ENCODE measurements around the gene FYCO1.
A peak's percentile ranks its signal among the peaks of the same experiment; 100 is the strongest.

The FYCO1 gene

DNA sequence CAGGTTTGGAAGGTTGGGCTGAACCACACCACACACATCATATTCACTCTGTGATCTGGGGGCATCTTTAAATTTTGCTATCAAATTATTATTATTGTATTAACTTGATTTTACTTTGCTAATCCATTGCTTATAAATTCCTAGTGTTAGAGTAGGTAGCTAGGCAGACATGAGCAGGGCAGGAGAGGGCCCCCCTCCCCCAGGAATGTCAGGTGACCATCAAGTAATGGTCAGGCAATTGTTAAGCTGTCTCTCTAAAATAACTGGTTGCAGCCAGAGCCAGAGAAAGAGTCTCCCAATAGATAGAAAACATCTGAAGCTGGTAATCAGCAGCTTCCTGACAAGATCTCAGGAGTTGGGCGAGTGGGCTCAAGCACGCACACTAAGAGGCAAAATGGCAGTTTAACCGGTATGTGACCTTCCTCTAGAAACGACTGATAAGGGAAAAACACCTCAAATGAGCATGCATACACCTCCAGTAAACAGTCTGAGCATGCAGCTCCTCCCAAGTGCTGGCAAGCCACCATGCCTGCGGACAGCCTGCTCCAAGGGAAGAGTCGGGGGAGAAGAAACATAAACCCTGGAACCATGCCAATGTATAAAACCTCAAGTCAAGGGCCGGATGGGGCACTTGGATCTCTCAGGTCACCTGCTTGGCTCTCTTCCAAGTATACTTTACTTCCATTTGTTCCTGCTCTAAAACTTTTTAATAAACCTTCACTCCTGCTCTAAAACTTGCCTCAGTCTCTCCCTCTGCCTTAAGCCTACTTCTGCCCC is 55.4 kb downstream of the FYCO1 start:
- DNase-seq: no peak

DNA sequence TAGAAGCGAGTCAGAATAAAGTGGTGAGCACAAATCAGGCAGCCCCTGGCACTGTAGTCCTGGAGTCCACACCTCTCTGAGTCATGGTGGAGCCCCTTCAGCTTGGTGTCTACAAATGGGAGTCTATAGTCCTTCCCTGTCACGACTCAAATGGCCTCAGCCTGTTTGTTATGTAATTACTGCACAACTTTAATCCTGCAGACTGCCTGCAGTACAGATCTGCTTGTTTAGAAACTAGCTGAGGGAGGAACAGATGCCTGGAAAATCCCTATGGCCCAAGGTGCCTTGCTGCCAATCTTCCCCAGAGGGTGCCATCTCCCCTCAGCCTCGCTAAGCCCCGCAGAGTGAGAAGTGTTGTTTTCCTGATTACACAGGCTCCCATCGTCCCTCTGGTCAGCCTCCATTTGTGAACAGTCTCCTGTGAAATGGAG is 56.3 kb downstream of the FYCO1 start:
- DNase-seq: no peak

DNA sequence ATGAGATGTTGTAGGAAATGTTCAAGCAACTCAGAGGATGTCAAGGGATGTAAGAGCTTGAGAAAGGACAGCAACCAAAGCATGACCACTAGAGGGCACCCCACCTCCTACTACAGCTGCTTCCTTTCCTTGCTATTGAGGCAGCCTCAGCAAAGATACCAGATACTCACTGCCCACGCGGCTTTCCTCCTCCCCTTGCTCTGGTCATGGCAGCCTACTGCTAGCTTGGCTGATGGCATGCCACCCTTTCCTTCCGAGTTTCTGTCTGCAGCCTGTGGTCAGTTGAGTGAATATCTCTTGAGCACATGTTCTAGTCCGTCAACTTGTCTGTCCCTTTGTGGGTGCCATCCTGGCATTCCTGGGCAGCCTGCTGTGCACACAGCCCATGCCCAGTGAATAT is 56.8 kb downstream of the FYCO1 start:
- peak; percentile 52 for DNase-seq

DNA sequence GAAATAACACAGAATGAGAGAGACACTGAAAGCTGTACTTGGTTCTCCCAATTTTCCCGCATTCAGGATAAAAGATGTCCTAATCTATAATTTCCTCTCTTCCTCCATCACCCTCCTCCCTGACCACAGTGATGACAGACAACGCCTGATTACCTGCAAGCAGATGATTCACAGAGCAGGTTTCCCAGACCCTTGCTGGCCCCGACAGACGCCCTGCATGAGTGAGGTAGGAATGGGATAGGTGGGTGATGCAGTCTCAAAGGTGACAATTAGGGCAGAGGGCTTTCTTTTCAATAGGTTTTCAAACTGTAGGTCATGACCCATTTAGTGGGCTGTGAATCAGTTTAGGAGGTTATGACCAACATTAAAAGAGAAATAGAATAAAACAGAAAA is 57.6 kb downstream of the FYCO1 start:
- no peak for DNase-seq

DNA sequence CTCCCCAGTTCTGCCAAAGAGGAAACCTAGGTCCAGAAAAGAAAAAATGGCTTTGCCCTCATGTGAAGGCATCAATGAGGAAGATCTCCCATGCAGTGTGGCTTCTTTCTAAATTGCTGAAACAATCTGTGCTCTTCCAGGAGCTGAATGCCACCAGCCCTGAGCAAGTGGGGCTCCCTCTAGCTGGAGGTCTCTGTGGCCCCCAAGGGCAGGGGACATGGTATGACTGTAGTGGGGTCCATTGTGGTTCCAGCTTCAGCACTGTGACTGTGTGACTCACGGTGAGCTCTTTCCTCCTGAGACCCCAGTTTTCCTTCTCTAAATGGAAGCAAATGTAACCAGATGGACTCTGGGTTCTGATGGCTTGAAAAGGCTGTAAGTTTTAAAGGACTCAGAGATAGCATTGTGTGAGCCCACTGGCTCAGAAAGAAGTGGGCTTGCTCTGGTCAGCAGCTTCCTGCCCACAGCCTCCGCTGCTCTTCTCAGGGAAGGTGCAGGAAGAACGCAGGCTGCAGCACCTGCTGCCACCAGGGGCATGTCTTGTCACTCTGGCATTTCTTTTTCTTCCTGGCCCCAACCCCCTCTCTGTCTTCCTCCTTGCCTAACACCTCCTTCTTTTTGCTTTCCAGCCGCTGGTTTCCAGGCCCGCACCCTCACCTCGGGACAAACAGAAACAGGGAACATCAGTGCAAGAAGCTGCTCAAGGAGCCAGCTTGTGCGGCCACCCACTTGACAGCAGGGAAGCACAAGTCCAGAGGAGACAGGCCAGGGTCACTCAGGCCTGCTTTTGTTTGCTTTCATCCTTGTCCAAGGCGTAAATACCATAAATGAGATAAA is 58.2 kb downstream of the FYCO1 start:
- DNase-seq: no peak

DNA sequence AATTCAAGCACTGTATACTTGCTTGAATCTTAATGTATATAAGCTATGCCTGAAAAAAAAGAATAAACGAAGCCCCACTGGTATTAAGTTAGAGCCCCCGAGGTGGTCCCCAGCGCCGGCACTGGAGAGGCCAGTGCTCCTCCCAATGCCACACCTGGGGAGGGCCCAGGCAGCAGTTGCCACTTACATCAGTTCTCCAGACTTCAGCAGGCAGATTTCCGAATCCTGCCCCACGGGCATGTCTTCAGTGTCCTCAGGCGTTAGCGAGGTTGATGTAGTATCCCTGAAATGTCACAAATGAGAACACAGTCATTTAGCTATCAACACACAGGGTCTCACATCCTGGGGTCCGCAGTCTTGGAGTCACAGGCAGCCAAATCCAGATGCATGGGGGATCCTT is 59.4 kb downstream of the FYCO1 start:
- no peak for DNase-seq

DNA sequence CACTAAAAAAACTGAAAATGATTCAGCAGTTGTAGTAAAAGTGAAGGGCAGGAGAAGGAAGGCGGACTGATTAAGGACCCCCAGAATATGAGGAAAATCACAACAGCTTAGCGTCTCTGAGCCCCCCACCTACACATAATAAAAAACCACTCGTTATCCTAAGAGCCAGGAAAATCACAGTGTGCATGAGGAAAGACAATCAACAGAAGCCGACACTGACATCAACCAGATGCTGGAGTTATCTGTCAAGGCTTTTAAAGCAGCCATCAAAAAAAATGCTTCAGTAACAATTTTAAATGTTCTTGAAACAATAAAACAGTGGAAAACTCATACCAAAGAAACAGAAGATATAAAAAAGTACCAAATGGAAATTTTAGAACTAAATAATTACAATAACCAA is 62.0 kb downstream of the FYCO1 start:
- no peak for DNase-seq

DNA sequence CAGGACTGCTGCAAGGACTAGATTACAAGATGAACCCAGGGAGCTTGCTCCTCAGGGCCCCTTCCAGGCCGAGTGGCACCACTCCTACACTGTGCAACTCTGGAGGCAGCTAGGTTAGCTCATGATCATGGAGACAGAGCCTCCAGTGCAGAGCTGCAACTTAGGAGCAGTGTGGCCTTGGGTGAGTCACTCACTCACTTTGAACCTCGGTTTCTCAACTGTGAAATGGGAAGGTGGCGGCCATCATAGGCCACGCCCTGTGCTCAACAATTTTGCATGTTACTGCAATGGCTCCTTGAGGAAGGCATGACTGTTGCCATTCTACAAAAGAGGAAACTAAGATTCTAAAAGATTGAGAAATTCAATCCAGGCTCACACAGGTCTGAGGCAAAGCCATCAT is 63.5 kb downstream of the FYCO1 start:
- DNase-seq: no peak

DNA sequence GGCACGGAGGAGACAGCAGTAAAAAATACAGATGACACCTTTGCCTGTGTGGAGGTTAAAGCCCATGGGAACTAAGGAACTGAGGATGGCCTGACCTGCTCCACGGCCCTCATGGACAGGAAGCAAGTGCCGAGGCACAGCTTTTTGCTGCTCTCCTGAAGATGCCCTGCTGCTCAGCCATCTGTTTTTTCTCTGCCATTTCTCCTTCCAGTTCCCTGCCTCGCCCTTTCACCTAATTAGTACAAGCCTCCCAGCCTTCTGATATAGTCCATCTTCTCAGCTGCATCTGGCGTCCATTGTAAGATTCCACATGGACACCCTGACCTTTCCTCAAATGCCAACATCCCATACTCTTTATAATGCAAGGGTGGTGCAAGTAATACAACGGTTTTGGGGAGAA is 64.1 kb downstream of the FYCO1 start:
- no peak for DNase-seq

DNA sequence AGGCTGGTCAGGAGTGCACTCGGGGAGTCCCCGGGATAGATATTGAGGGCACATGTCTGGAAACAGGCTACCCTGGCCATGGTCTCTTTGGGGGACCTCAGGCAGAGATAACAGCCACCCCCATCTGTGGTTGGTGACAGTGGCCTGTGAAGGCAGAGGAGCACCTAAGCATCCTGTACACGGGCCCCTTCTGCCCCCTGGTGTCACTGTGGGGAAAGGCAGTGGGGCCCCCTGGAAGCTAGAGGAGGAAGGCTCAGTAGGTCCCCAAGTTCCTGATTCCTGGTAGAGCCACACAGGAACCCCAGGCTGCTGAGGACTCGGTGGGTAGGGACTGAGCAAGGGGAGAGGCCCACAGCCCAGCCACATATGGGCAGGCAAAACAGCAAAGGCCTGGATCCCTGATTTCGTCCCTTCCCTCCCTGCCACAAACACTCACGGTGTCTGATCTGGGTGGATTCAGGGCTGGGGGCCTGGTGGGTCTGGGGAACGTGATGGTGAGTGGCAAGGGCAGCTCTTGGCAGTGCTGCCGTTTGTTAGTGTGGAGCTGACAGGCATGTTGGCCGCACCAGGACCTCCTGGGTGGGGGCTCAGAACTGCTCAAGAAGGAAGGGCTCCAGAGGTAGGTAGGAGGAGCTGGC is 66.5 kb downstream of the FYCO1 start:
- no peak for DNase-seq

DNA sequence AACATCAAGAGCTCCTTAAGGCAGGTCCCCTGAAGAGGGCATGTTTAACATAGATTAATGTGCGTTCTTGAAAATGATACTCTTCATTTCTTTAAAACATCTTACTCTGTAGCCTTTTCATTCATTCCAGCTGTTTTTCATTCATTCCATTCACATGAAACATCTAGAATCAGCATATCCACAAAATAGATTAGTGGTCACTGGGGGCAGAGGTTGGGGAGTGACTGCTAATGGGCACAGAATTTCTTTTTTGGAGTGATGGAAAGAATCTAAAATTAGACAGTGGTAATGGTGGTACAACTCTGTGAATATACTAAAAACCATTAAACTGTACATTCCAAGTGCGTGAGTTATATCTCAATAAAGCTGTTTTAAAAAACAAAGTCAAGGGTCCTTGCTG is 67.7 kb downstream of the FYCO1 start:
- DNase-seq: no peak

DNA sequence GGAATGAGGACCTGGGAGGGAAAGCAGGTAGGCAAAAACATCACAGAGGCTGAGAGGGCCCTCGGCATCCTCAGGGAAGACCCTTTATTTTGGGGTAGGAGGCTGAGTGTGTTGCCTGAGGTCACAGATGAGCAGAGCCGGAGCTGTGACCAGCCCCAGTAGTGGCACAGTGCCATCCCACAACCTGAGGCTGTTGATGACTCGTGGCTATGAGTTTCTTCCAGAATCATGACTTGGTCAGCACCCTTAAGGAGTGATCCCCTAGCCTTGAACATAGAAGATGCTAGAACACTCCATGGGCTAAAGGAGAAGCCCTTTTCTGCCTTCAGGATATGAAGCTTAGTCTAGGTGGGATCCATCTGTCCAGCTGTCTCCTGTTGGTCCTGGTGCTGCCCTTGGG is 71.9 kb downstream of the FYCO1 start:
- DNase-seq: no peak

DNA sequence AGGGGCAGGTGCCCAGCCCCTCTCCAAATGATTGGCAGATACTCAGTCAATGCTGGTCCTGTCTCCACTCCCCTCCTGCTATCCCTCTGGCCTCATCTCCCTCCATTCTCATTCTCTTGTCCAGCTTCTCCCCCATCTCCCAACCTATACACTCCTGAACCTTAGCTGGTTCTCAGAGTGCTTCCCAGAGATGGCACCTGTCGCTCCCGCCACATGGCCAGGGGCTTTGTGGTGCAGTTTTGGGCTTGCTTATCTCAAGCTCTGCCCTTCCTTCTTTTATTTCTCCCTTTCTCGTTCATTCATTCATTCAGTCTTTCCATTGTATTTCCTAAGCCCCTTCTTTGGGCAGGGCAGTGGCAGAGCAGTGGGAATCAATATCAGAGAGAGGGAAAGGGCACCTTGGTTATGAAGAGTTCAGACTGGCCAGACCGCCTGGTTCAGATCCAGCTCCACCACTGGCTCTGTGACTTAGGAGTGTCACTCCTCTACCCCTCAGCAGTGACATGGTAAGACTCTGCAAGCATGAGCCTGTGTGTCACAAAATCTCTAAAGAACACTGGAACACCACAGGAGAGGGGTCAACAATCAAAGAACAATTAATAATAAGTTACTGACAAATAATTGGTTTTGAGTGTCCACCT is 72.6 kb downstream of the FYCO1 start:
- no peak for DNase-seq

DNA sequence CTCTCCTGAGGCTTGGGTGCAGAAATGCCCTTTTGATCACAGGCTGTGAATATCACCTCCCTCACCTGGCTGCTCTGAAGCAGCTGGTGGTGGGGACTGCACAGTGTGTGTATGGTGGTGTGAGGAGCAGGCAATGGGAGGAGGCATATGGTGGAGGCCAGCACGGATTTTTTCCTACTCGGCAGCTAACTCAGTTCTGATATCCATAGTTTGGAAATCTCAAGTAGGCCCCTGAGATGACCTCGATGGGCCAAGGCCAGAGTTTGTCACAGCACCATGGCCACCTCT is 73.6 kb downstream of the FYCO1 start:
- DNase-seq: no peak

DNA sequence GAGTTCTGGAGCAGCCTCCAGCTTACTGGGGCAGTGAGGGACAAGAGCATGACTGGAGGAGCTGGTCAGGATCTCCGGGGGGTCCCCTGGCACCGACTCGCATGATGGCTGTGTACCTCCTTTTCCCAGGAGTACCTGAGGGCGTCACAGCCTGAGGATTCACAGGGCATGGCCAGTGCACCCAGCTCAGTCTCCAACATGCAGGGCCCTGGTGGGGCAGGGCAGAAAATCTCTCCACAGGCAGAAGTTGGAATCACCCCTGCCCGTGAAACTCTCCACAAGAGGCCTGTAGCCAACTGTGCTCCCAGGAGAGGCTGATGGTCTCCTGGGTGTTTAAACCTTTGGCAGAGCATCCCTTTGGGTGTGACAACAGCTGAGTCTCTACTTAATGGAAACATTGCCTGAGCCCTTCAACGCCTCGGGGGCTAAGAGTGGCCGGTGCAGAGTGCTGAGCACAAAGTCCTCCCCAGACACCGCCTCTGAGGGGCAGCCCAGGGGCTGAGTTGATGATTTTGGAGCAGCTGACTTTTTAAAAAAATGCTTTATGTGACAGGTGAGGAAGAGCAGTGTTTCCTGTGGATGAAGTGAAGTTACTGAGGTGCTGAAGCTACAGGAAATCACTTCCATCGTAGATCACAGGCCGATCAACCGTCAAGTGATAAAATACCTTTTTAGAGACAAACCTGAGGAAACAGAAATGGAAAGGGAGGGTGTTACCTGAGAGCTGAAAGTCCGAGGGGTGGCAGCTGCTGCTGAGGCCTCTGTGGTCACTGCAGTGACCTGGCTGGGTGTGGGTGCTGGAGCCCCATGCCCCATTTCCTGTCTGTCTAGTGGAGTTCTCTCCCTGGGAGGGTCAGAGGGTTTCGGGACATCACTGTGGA is 74.2 kb downstream of the FYCO1 start:
- no peak for DNase-seq

DNA sequence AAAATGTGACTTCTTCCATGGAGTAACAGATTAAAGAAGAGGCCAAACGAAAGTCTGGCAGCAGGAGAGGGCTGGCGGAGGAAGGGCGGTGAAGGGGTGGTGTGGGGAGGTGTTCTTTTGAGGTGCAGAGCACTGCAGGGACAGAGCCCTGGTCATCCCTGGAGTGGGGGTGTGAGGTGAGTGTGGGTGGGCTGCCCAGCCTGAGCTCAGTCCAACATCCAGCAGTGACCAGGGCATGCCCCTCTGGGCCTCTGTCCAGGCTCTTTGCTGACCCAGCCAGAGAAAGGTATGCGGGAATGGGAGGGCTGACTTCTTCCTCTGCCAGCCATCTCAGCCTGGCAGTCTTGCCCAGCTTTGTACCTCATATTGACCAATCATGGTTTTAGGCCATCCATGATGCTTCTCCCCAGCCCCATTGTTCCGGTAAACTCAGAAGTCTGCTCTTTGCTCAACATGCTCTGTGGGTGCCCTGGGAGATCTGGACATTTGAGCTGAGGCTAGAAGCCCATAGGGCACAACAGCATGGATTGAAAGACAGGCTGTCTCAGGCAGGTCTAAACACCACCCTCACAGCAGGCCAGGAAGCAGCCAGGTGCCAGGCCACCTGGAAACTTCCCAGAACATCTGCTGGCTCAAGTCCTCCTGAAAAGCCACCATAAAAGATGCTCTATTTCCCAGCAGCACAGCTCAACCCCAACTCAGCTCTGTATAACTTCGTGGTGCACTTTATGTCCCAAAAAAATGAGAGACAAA is 78.3 kb downstream of the FYCO1 start:
- DNase-seq: no peak

DNA sequence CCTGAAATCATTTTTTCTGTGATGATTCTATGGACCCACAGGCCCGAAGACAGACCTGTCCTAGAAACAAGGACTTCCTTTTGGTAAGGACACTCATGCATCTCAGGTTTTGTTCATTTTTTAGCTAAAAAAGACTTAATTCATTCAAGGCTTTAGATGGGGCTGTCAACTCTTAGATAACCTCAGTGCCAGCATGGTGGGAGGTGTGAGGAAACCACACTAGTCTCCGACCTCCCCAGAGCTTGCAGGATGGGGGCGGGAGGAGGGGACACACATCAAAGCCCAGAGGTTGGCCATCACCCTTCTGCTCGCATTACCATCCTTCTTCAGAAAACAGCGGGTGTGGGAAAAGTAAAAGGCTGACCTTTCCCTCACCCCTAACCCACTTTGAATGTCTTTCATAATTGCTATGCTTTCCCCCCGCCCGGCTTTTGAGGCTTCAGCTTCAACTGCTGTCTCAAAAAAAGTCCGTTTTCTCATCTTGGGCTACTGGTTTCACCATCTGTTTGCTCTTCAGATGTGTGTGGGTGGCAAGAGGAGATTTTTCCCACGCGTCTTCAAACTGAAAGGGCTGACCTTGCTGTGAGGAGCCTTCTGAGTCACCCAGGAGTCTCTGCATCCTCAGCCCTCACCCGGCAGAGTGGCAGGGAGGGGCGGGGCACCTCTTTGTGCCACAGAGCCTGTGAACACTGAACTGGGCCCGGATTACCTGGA is 79.9 kb downstream of the FYCO1 start:
- DNase-seq: no peak

DNA sequence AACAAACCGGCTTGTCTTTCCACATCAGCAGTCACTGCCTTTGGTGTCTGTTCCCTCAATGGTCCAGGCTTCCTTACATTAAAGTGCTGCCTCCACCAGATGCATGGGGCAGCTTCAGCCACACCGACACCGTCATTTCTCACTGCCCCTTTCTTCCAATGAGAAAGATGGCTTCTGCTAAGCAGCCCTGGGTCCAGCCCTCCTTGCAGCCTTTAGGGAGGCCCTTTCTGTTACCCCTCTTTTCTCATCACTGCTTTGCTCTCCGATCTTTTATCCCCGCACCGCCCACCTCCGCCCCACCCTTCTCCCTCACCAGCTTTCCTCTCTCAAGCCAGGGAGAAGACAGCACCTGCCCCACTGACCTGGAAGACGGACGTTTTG is 80.6 kb downstream of the FYCO1 start:
- DNase-seq: no peak

DNA sequence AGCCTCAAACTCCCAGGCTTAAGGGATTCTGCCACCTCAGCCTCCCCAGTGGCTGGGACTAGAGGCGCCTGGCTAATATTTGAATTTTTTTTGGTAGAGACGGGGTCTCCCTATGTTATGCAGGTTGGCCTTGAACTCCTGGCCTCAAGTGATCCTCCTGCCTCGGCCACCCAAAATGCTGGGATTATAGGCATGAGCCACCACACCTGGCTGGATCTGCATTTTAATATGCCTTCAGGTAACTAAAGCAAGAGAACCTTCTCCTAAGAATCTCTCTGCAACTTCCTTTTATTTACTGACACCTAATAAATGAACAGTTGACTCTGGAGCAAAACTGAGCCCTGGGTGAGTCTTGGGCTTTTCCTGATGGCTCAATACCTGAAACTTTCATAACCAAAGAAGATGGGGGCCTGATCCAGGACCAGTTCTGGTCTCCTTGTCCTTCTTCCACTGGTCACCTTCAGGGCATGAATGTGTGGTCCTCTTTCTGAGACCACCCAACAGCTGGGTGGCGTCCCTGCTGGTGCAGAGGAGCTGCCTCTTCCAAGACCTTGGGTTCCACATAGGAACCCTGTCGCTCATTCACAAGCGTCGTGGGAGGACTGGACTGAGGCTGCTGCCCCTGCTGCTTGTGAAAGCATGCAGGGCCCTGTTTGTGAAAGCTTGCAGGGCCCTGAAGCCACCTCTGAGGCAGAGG is 81.1 kb downstream of the FYCO1 start:
- no peak for DNase-seq

DNA sequence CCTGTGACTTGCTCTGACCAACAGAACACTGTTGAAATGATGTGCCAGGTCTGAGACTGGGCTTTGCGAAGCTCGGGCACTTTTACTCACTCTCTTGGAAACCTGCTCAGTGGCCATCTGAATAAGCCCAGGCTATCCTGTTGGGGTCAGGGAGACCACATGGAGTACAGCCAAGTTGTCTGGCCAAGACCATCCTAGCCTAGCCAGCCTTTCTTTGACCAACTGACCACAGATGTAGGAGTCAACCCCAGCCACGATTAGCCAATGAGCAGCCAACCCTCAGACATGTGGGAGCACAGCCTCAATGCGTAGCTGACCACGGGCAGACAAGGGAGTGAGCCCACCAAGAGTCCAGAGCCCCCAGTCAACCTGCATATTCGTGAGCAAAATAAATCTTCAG is 83.2 kb downstream of the FYCO1 start:
- DNase-seq: no peak
